Measurements from ENCODE around the gene COP1. TPM values are rescaled to one million over a fixed set of nuclear protein-coding genes. Genes with fewer than 3 reads are reported as not detected.

Gene COP1
- total RNA-seq, 1 donor from 2014 or later: 46.3 TPM

- TF ChIP-seq CTCF (IDR thresholded peaks at IDR 0.05): no peak
- Histone ChIP-seq H3K4me1 (no peaks in the 10 kb centered on the region), H3K4me3 (no peak overlapping the region), H3K27me3 (ENCODE audit: low read depth) (no peaks in the 10 kb centered on the region), H3K27ac (no peak overlapping the region), H3K9me3 (no peaks in the 10 kb centered on the region), H3K36me3 (peaks cover 22% of the 10 kb centered on the region)
- intact Hi-C loops (cut with DNase I): no loop called here
- DNase-seq (no peak), ATAC-seq (no peak)
Measured at GRCh38 chr1:175969231-175969630, 237.9 kb downstream of the COP1 start.

- DNase-seq (no peak), ATAC-seq (no peak)
- Histone ChIP-seq H3K27ac (no peak overlapping the region), H3K36me3 (peaks cover 22% of the 10 kb centered on the region), H3K4me1 (no peaks in the 10 kb centered on the region), H3K27me3 (ENCODE audit: low read depth) (no peaks in the 10 kb centered on the region), H3K4me3 (no peak overlapping the region), H3K9me3 (no peaks in the 10 kb centered on the region)
- TF ChIP-seq CTCF (IDR thresholded peaks at IDR 0.05): no peak
- intact Hi-C loops (cut with DNase I): no loop called here
Measured at GRCh38 chr1:175968486-175969172, 238.5 kb downstream of the COP1 start.

GRCh38 chr1:175963740-175964139, 243.3 kb downstream of the COP1 start:
- ATAC-seq: no peak
- intact Hi-C loops (cut with DNase I): no loop called here
- no peak for TF ChIP-seq CTCF (IDR thresholded peaks at IDR 0.05)
- Histone ChIP-seq H3K27ac (no peak overlapping the region), H3K9me3 (no peaks in the 10 kb centered on the region), H3K27me3 (ENCODE audit: low read depth) (no peaks in the 10 kb centered on the region), H3K36me3 (peaks cover 12% of the 10 kb centered on the region), H3K4me1 (no peaks in the 10 kb centered on the region), H3K4me3 (no peak overlapping the region)
- DNase-seq: no peak

- no peaks in the 10 kb centered on the region for H3K9me3 ChIP-seq
- DNase-seq (no peak), ATAC-seq (no peak)
- no peak overlapping the region for H3K4me3 ChIP-seq
- H3K27me3 ChIP-seq (ENCODE audit: low read depth): no peaks in the 10 kb centered on the region
- H3K4me1 ChIP-seq: no peaks in the 10 kb centered on the region
- H3K27ac ChIP-seq: no peak overlapping the region
- intact Hi-C loops (cut with DNase I): no loop called here
- peaks cover 11% of the 10 kb centered on the region for H3K36me3 ChIP-seq
- no peak for TF ChIP-seq CTCF (IDR thresholded peaks at IDR 0.05)
Measured at GRCh38 chr1:175960169-175960568, 246.9 kb downstream of the COP1 start.

- Histone ChIP-seq H3K36me3 (peaks cover 13% of the 10 kb centered on the region), H3K9me3 (no peaks in the 10 kb centered on the region), H3K4me3 (no peak overlapping the region), H3K27ac (no peak overlapping the region), H3K27me3 (ENCODE audit: low read depth) (no peaks in the 10 kb centered on the region), H3K4me1 (no peaks in the 10 kb centered on the region)
- TF ChIP-seq CTCF (IDR thresholded peaks at IDR 0.05): no peak
- DNase-seq (no peak), ATAC-seq (no peak)
- intact Hi-C loops (cut with DNase I): no loop called here
Measured at GRCh38 chr1:175951627-175952026, 255.5 kb downstream of the COP1 start.

All from lower lobe of right lung (tissue), 2 donors.